GM12878 (cell line): ENCODE results near the gene ABHD18. TPM values are rescaled to one million over a fixed set of nuclear protein-coding genes. Genes with fewer than 3 reads are reported as not detected.

Experiments
- ATAC-seq: fragments of 200-7000 bp; cut with Tn5 transposase; 3 replicates; pipeline ENCODE4 v1.9.1; 2020; ENCODE audit warnings: mild to moderate bottlenecking, moderate library complexity
- BruUV-seq: library from RNA; stranded (reverse); fragments of 400-500 nt; replicated peaks from 2 replicates; lab custom pipeline; 2021; lab: Mats Ljungman, UMichigan
- CTCF ChIA-PET: fragments of 300-600 bp; sonication (Branson Sonifier 250); formaldehyde crosslinking; extraction: SDS; loops from one replicate; lab custom pipeline; 2021; ENCODE audit warnings: inconsistent platforms; lab: Yijun Ruan, JAX
- POLR2A ChIA-PET: fragments of 350-600 bp; formaldehyde crosslinking; extraction: SDS; loops from one replicate; lab custom pipeline; 2021; ENCODE audit warnings: inconsistent platforms; lab: Charles Lee
- RAD21 ChIA-PET: fragments of 300-600 bp; sonication (Branson Sonifier 250); formaldehyde crosslinking; loops from one replicate; lab custom pipeline; 2023; ENCODE audit warnings: antibody characterized with exemption; ENCODE audit not compliant: unreplicated experiment; lab: Charles Lee
- SMC1A ChIA-PET: fragments of 300-600 bp; sonication (Branson Sonifier 250); formaldehyde crosslinking; loops from one replicate; lab custom pipeline; 2023; ENCODE audit not compliant: unreplicated experiment, uncharacterized antibody; lab: Charles Lee
- DNase-seq: peaks from one replicate; pipeline ENCODE4 v3.0.0-alpha.2; 2011; ENCODE audit warnings: low read depth, low spot score
- FAIRE-seq: peaks from 3 replicates; lab custom pipeline; 2011; peaks lifted over from hg19 to GRCh38; lab: Jason Lieb, UNC
- H2AFZ ChIP-seq: 2 replicates; pipeline ENCODE4 v1.6.0; 2011; ENCODE audit warnings: low read depth, low read length, control low read depth; ENCODE audit not compliant: control insufficient read depth
- H3K27ac ChIP-seq: 2 replicates; pipeline ENCODE4 v1.5.1; 2011; ENCODE audit warnings: control low read depth; ENCODE audit not compliant: control insufficient read depth, insufficient read depth
- H3K27me3 ChIP-seq, 2 experiments: replicated peaks in 1 of 2; 2 replicates each; pipeline versions ENCODE4 v1.6.0 to v1.6.1; 2011; ENCODE audit warnings: low read length in 1 of 2; ENCODE audit not compliant: control insufficient read depth in 2 of 2, insufficient read depth in 2 of 2
- H3K36me3 ChIP-seq, 2 experiments: 2 replicates each; pipeline ENCODE4 v1.5.1; 2011; ENCODE audit warnings: low read length in 1 of 2; ENCODE audit not compliant: control insufficient read depth in 2 of 2, insufficient read depth in 2 of 2
- H3K4me1 ChIP-seq: 2 replicates; pipeline ENCODE4 v1.6.1; 2011; ENCODE audit warnings: mild to moderate bottlenecking, low read length, moderate library complexity, mixed read lengths; ENCODE audit not compliant: control insufficient read depth, insufficient read depth
- H3K4me2 ChIP-seq: 2 replicates; pipeline ENCODE4 v1.6.0; 2011; ENCODE audit warnings: control low read depth; ENCODE audit not compliant: control insufficient read depth, insufficient read depth
- H3K4me3 ChIP-seq: fragments of 200-600 bp; sonication (generic); 2 replicates; pipeline ENCODE4 v1.5.1; 2016
- H3K79me2 ChIP-seq: 2 replicates; pipeline ENCODE4 v1.6.0; 2011; ENCODE audit warnings: low read length; ENCODE audit not compliant: control insufficient read depth, insufficient read depth
- H3K9ac ChIP-seq: 2 replicates; pipeline ENCODE4 v1.8.0; 2011; ENCODE audit warnings: low read length, control low read depth, mixed read lengths; ENCODE audit not compliant: control insufficient read depth, insufficient read depth
- H3K9me3 ChIP-seq: replicated peaks from 3 replicates; pipeline ENCODE4 v1.5.1; 2011; ENCODE audit warnings: mild to moderate bottlenecking, low read length; ENCODE audit not compliant: control insufficient read depth, insufficient read depth
- H4K20me1 ChIP-seq: 2 replicates; pipeline ENCODE4 v1.6.0; 2011; ENCODE audit not compliant: control insufficient read depth, insufficient read depth
- ESRRA ChIP-seq: IDR thresholded peaks from 2 replicates; pipeline ENCODE4 v1.6.1; 2012; ENCODE audit warnings: mild to moderate bottlenecking, low read length, improper control_type of control experiment
- FOS ChIP-seq: IDR thresholded peaks from 3 replicates; pipeline ENCODE4 v1.6.1; 2011; ENCODE audit warnings: borderline replicate concordance; ENCODE audit not compliant: insufficient read length; ENCODE audit errors: extremely low read depth
- SRF ChIP-seq, 2 experiments: IDR thresholded peaks; 2 replicates each; pipeline ENCODE4 v1.6.1; 2011; ENCODE audit warnings: low read depth in 2 of 2, low read length in 2 of 2, mild to moderate bottlenecking in 1 of 2, moderate library complexity in 1 of 2
- STAT1 ChIP-seq: fragments of 450-650 bp; conservative IDR thresholded peaks from 2 replicates; pipeline ENCODE4 v1.6.1; 2014; ENCODE audit warnings: antibody characterized with exemption, mild to moderate bottlenecking
- TBL1XR1 ChIP-seq: IDR thresholded peaks from 2 replicates; pipeline ENCODE4 v1.6.1; 2012; ENCODE audit warnings: low read depth, low read length, improper control_type of control experiment
- WGBS: methylation state at CpG from one replicate; pipeline ENCODE4 v1.1.6; 2016; ENCODE audit warnings: low lambda C conversion rate; ENCODE audit not compliant: insufficient replicate concordance, insufficient coverage; ENCODE audit errors: missing lambda C conversion rate; 5-methylcytosine and 5-hydroxymethylcytosine counted together
- in situ Hi-C: fragments of 300-500 bp; cut with MboI; formaldehyde crosslinking; loops from 9 replicates; pipeline ENCODE4 v1.14.3; 2018; ENCODE audit warnings: mixed read lengths
- intact Hi-C: fragments of 100-400 bp; cut with micrococcal nuclease; formaldehyde crosslinking; loops from one replicate; pipeline ENCODE4 v1.14.2; 2022; ENCODE audit not compliant: unreplicated experiment
- polyA plus RNA-seq, 11 experiments: library from polyadenylated mRNA; depleted of rRNA in 4 of 11; unstranded in 6 of 11; stranded (reverse) in 5 of 11; fragments of >200 nt; fragmentation: Nextera tagmentation in 4 of 11; fragmentation: Illumina TruSeq in 1 of 11; extraction: Ambion mirVana in 4 of 11; extraction: Trizol in 1 of 11; gene quantifications; 1 replicate in 1 of 11; 2 replicates in 10 of 11; pipeline versions ENCODE4 v1.2.1 to v1.2.3, GENCODE V29; 2011 to 2016; ENCODE audit warnings: inconsistent platforms in 2 of 11, missing spikeins in 2 of 11, low read depth in 1 of 11
- total RNA-seq, 4 experiments: library from RNA; depleted of rRNA in 3 of 4; stranded (reverse); fragments of >200 nt in 3 of 4; fragmentation: Illumina TruSeq in 1 of 4; extraction: Trizol in 1 of 4; gene quantifications; 2 replicates each; pipeline versions ENCODE4 v1.2.1 to v1.2.3, GENCODE V29; 2013 to 2021
- TF ChIP-seq, protein P1 (sequence below), 3 experiments: IDR thresholded peaks in 2 of 3; conservative IDR thresholded peaks in 1 of 3; 2 replicates each; pipeline ENCODE4 v1.5.1; 2011; ENCODE audit warnings: low read depth in 3 of 3, low read length in 3 of 3, mild to moderate bottlenecking in 3 of 3, control low read depth in 2 of 3, moderate library complexity in 2 of 3, inconsistent platforms in 1 of 3, mixed read lengths in 1 of 3; ENCODE audit not compliant: control insufficient read depth in 2 of 3, insufficient read depth in 1 of 3; ENCODE audit errors: extremely low read depth in 1 of 3
- TF ChIP-seq, protein P2 (sequence below): fragments of 450-650 bp; formaldehyde crosslinking; IDR thresholded peaks from 2 replicates; pipeline ENCODE4 v1.4.0; 2020; ENCODE audit warnings: mild to moderate bottlenecking, moderate library complexity

Gene ABHD18
- total and polyA plus RNA-seq, 10 of the 15 experiments (the other 5 are each of a cell fraction or from before 2014, with no cell fraction given), result 3.4 to 13.5 (median 9.6) TPM

DNA sequence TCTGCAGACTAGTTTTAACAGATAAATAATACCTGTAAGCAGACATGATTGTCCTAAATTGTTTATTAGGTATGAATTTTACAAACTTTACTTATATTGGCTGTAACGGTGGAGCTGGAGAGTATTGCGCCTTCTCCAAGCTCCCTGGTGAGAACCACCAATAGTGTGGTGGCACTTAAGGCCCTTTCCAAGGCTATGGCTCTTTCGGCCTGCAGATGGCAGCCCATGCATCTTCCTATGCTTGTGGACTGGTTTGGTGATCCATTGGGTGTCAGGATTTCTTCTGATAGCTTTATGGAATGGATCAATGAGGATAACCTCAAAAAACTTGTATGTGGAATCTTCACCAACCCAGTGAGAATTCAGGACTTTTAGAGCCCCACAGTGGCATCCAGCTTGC is 103.7 kb downstream of the ABHD18 start:
- Histone ChIP-seq H3K27ac (no peak overlapping the region), H3K27me3 (no peaks in the 10 kb centered on the region), H4K20me1 (no peaks in the 10 kb centered on the region), H3K4me3 (no peak overlapping the region), H3K36me3 (no peaks in the 10 kb centered on the region), H2AFZ (no peak overlapping the region), H3K79me2 (peaks cover 12% of the 10 kb centered on the region), H3K9me3 (no peaks in the 10 kb centered on the region), H3K9ac (no peak overlapping the region), H3K4me2 (no peak overlapping the region), H3K4me1 (no peaks in the 10 kb centered on the region)
- SMC1A ChIA-PET, result interaction anchor here (1.6 kb wide), 1 partner anchor 130 kb away, joined by 3 read pairs; no protein-coding TSS in a partner anchor
- TF ChIP-seq, protein P1, sequence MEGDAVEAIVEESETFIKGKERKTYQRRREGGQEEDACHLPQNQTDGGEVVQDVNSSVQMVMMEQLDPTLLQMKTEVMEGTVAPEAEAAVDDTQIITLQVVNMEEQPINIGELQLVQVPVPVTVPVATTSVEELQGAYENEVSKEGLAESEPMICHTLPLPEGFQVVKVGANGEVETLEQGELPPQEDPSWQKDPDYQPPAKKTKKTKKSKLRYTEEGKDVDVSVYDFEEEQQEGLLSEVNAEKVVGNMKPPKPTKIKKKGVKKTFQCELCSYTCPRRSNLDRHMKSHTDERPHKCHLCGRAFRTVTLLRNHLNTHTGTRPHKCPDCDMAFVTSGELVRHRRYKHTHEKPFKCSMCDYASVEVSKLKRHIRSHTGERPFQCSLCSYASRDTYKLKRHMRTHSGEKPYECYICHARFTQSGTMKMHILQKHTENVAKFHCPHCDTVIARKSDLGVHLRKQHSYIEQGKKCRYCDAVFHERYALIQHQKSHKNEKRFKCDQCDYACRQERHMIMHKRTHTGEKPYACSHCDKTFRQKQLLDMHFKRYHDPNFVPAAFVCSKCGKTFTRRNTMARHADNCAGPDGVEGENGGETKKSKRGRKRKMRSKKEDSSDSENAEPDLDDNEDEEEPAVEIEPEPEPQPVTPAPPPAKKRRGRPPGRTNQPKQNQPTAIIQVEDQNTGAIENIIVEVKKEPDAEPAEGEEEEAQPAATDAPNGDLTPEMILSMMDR (IDR thresholded peaks at IDR 0.05 in 2 of 3, conservative IDR thresholded peaks at IDR 0.05 in 1 of 3; ENCODE audit: control insufficient read depth in 2 of 3, extremely low read depth in 1 of 3, insufficient read depth in 1 of 3, low read depth in 3 of 3, low read length in 3 of 3), result peak; percentile 15 to 22 (median 18); a peak in 2 of 6 replicates
- no peak for TF ChIP-seq FOS
- no TSS peak for BruUV-seq
- POLR2A ChIA-PET, result no interaction called here
- 78% methylated on average over 3 of the region's 3 CpGs for WGBS
- RAD21 ChIA-PET, result no interaction called here
- CTCF ChIA-PET, result interaction anchor here (1.4 kb wide), 1 partner anchor 153 kb away, joined by 4 read pairs; no protein-coding TSS in a partner anchor
- ATAC-seq, result peak; percentile 69
- DNase-seq, result no peak
- intact Hi-C loops, result no loop called here
- no peak for FAIRE-seq
- in situ Hi-C loops, result no loop called here

DNA sequence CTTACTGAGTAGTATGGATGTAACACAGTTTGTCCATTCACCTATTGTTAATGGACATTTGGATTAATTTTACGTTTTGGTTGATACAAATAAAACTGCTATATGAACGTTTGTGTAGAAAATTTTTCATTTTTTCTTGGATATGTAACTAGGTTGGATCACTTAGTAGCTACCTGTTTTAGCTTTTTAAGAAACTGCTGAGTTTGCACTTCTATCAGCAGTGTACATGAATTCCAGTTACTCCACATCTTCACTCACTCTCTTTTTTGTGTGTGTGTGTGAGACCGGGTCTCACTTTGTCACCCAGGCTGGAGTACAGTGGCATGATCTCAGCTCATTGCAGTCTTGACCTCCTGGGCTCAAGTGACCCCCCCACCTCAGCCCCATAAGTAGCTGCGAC is 111.3 kb downstream of the ABHD18 start:
- FAIRE-seq (no peak), ATAC-seq (no peak), DNase-seq (no peak)
- H3K4me1 ChIP-seq, result no peaks in the 10 kb centered on the region
- no peak overlapping the region for H3K9ac ChIP-seq
- peaks cover 0 to 11% of the 10 kb centered on the region in 2 experiments; a peak in 2 of 4 replicates for H3K36me3 ChIP-seq
- no peak overlapping the region for H2AFZ ChIP-seq
- no peaks in the 10 kb centered on the region for H3K27me3 ChIP-seq
- TF ChIP-seq ESRRA (no peak), TBL1XR1 (no peak), STAT1 (no peak), SRF (IDR thresholded peaks at IDR 0.05; ENCODE audit: low read depth in 2 of 2, low read length in 2 of 2) (no peak)
- TF ChIP-seq, protein P2, sequence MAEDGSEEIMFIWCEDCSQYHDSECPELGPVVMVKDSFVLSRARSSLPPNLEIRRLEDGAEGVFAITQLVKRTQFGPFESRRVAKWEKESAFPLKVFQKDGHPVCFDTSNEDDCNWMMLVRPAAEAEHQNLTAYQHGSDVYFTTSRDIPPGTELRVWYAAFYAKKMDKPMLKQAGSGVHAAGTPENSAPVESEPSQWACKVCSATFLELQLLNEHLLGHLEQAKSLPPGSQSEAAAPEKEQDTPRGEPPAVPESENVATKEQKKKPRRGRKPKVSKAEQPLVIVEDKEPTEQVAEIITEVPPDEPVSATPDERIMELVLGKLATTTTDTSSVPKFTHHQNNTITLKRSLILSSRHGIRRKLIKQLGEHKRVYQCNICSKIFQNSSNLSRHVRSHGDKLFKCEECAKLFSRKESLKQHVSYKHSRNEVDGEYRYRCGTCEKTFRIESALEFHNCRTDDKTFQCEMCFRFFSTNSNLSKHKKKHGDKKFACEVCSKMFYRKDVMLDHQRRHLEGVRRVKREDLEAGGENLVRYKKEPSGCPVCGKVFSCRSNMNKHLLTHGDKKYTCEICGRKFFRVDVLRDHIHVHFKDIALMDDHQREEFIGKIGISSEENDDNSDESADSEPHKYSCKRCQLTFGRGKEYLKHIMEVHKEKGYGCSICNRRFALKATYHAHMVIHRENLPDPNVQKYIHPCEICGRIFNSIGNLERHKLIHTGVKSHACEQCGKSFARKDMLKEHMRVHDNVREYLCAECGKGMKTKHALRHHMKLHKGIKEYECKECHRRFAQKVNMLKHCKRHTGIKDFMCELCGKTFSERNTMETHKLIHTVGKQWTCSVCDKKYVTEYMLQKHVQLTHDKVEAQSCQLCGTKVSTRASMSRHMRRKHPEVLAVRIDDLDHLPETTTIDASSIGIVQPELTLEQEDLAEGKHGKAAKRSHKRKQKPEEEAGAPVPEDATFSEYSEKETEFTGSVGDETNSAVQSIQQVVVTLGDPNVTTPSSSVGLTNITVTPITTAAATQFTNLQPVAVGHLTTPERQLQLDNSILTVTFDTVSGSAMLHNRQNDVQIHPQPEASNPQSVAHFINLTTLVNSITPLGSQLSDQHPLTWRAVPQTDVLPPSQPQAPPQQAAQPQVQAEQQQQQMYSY (CRISPR knock-in tag), result no peak
- ChIA-PET SMC1A (no interaction called here), CTCF (no interaction called here), RAD21 (no interaction called here), POLR2A (interaction anchor here (0.9 kb wide), 1 partner anchor 8 kb away, joined by 6 read pairs; no protein-coding TSS in a partner anchor)
- H3K9me3 ChIP-seq, result no peaks in the 10 kb centered on the region
- intact Hi-C loops (no loop called here), in situ Hi-C loops (no loop called here)
- H3K4me2 ChIP-seq, result no peak overlapping the region
- H4K20me1 ChIP-seq, result no peaks in the 10 kb centered on the region
- no peak overlapping the region for H3K4me3 ChIP-seq
- no TSS peak for BruUV-seq
- WGBS, result 81% methylated on average over 4 of the region's 4 CpGs
- no peaks in the 10 kb centered on the region; the same call in none of the 2 replicates for H3K79me2 ChIP-seq
- H3K27ac ChIP-seq, result no peak overlapping the region
